Duodenal mucosa (tissue), 2 donors: ENCODE results near the gene RPL31.

Source experiments
- H3K27ac ChIP-seq: one replicate; pipeline ENCODE4 v1.7.0; 2013; ENCODE audit warnings: low read depth, low read length
- H3K27me3 ChIP-seq, 2 donors: one replicate each; pipeline ENCODE4 v1.7.0; 2013; ENCODE audit warnings: low read length in 2 of 2, control low read depth in 1 of 2; ENCODE audit not compliant: insufficient read depth in 2 of 2, control insufficient read depth in 1 of 2
- H3K36me3 ChIP-seq, 2 donors: one replicate each; pipeline ENCODE4 v1.7.0; 2013; ENCODE audit warnings: low read length in 2 of 2, control low read depth in 1 of 2; ENCODE audit not compliant: insufficient read depth in 2 of 2, control insufficient read depth in 1 of 2
- H3K4me1 ChIP-seq, 2 donors: one replicate each; pipeline ENCODE4 v1.7.0; 2013; ENCODE audit warnings: low read length in 2 of 2, control low read depth in 1 of 2; ENCODE audit not compliant: insufficient read depth in 2 of 2, control insufficient read depth in 1 of 2
- H3K4me3 ChIP-seq, 2 donors: one replicate each; pipeline ENCODE4 v1.7.0; 2013; ENCODE audit warnings: low read length in 2 of 2, low read depth in 1 of 2
- H3K9ac ChIP-seq, 2 donors: one replicate each; pipeline ENCODE4 v1.7.0; 2013; ENCODE audit warnings: low read length in 2 of 2, low read depth in 1 of 2
- H3K9me3 ChIP-seq, 2 donors: one replicate each; pipeline ENCODE4 v1.7.0; 2013; ENCODE audit warnings: low read length in 2 of 2, control low read depth in 1 of 2; ENCODE audit not compliant: control insufficient read depth in 1 of 2

Gene RPL31

GRCh38 chr2:100974712-100975520 lies 27.2 kb upstream of the RPL31 start:
- H3K27ac ChIP-seq, result no peak overlapping the region
- no peak overlapping the region for H3K9ac ChIP-seq
- no peaks in the 10 kb centered on the region for H3K4me1 ChIP-seq
- no peaks in the 10 kb centered on the region for H3K27me3 ChIP-seq
- H3K4me3 ChIP-seq, result no peak overlapping the region
- peaks cover 24 to 80% of the 10 kb centered on the region in 2 donors for H3K36me3 ChIP-seq
- H3K9me3 ChIP-seq, result no peaks in the 10 kb centered on the region

- no peak overlapping the region for H3K9ac ChIP-seq
- peaks cover 24 to 78% of the 10 kb centered on the region in 2 donors for H3K36me3 ChIP-seq
Observed at GRCh38 chr2:100975521-100975785, 26.6 kb upstream of the RPL31 start.

GRCh38 chr2:100976061-100976460 lies 26.0 kb upstream of the RPL31 start:
- Histone ChIP-seq H3K9ac (no peak overlapping the region), H3K4me3 (no peak overlapping the region), H3K4me1 (no peaks in the 10 kb centered on the region), H3K27ac (no peak overlapping the region), H3K27me3 (no peaks in the 10 kb centered on the region), H3K36me3 (peaks cover 24 to 74% of the 10 kb centered on the region in 2 donors), H3K9me3 (no peaks in the 10 kb centered on the region)

More at GRCh38 chr2:100975521-100975785, 26.6 kb upstream of the RPL31 start:
- Histone ChIP-seq H3K4me3 (no peak overlapping the region), H3K27me3 (no peaks in the 10 kb centered on the region), H3K4me1 (no peaks in the 10 kb centered on the region), H3K27ac (no peak overlapping the region), H3K9me3 (no peaks in the 10 kb centered on the region)

GRCh38 chr2:100976645-100977391 lies 25.3 kb upstream of the RPL31 start:
- H3K4me3 ChIP-seq, result no peak overlapping the region
- no peaks in the 10 kb centered on the region for H3K27me3 ChIP-seq
- no peak overlapping the region for H3K9ac ChIP-seq
- no peaks in the 10 kb centered on the region for H3K4me1 ChIP-seq
- H3K36me3 ChIP-seq, result peaks cover 24 to 71% of the 10 kb centered on the region in 2 donors
- no peak overlapping the region for H3K27ac ChIP-seq
- no peaks in the 10 kb centered on the region for H3K9me3 ChIP-seq

- no peak overlapping the region for H3K4me3 ChIP-seq
- no peaks in the 10 kb centered on the region for H3K27me3 ChIP-seq
- H3K9ac ChIP-seq, result no peak overlapping the region
- peaks cover 22 to 73% of the 10 kb centered on the region in 2 donors for H3K36me3 ChIP-seq
- no peaks in the 10 kb centered on the region for H3K4me1 ChIP-seq
- no peaks in the 10 kb centered on the region for H3K9me3 ChIP-seq
- H3K27ac ChIP-seq, result no peak overlapping the region
Observed at GRCh38 chr2:100977511-100977910, 24.6 kb upstream of the RPL31 start.

GRCh38 chr2:100978582-100979191 lies 23.4 kb upstream of the RPL31 start:
- H3K36me3 ChIP-seq, result peaks cover 16 to 67% of the 10 kb centered on the region in 2 donors
- no peak overlapping the region for H3K9ac ChIP-seq
- no peak overlapping the region for H3K27ac ChIP-seq

GRCh38 chr2:100980046-100980445 lies 22.0 kb upstream of the RPL31 start:
- no peak overlapping the region for H3K4me3 ChIP-seq
- H3K27me3 ChIP-seq, result no peaks in the 10 kb centered on the region
- no peaks in the 10 kb centered on the region for H3K4me1 ChIP-seq
- H3K36me3 ChIP-seq, result peaks cover 10 to 54% of the 10 kb centered on the region in 2 donors
- H3K9ac ChIP-seq, result no peak overlapping the region
- no peaks in the 10 kb centered on the region for H3K9me3 ChIP-seq
- H3K27ac ChIP-seq, result no peak overlapping the region

More at GRCh38 chr2:100978582-100979191, 23.4 kb upstream of the RPL31 start:
- no peaks in the 10 kb centered on the region for H3K4me1 ChIP-seq
- no peaks in the 10 kb centered on the region for H3K9me3 ChIP-seq
- H3K4me3 ChIP-seq, result no peak overlapping the region
- no peaks in the 10 kb centered on the region for H3K27me3 ChIP-seq

GRCh38 chr2:100981011-100981410 lies 21.1 kb upstream of the RPL31 start:
- H3K4me1 ChIP-seq, result no peaks in the 10 kb centered on the region
- H3K9me3 ChIP-seq, result no peaks in the 10 kb centered on the region
- no peak overlapping the region for H3K4me3 ChIP-seq
- no peak overlapping the region for H3K9ac ChIP-seq
- H3K36me3 ChIP-seq, result peaks cover 7 to 45% of the 10 kb centered on the region in 2 donors
- no peaks in the 10 kb centered on the region for H3K27me3 ChIP-seq
- no peak overlapping the region for H3K27ac ChIP-seq

- Histone ChIP-seq H3K9me3 (no peaks in the 10 kb centered on the region), H3K36me3 (peaks cover 5 to 38% of the 10 kb centered on the region in 2 donors), H3K9ac (no peak overlapping the region), H3K4me3 (no peak overlapping the region), H3K27ac (no peak overlapping the region), H3K4me1 (no peaks in the 10 kb centered on the region), H3K27me3 (no peaks in the 10 kb centered on the region)
Observed at GRCh38 chr2:100982431-100982861, 19.6 kb upstream of the RPL31 start.

- Histone ChIP-seq H3K36me3 (peaks cover 9 to 37% of the 10 kb centered on the region in 2 donors), H3K27ac (no peak overlapping the region), H3K9ac (no peak overlapping the region)
Observed at GRCh38 chr2:100983201-100983600, 18.9 kb upstream of the RPL31 start.

More at GRCh38 chr2:100983201-100983600, 18.9 kb upstream of the RPL31 start:
- Histone ChIP-seq H3K9me3 (no peaks in the 10 kb centered on the region), H3K4me1 (no peaks in the 10 kb centered on the region), H3K27me3 (no peaks in the 10 kb centered on the region), H3K4me3 (no peak overlapping the region)
